Measurements from ENCODE around the gene HSPA8. TPM values are rescaled to one million over a fixed set of nuclear protein-coding genes. Genes with fewer than 3 reads are reported as not detected.
"Not testable (repeated sequence)": the region's sequence is repeated elsewhere in the genome, so short reads cannot be mapped to it uniquely, and the experiment has no call there.

The HSPA8 gene
- total RNA-seq, 2 donors from 2014 or later = 423 to 660 TPM

DNA sequence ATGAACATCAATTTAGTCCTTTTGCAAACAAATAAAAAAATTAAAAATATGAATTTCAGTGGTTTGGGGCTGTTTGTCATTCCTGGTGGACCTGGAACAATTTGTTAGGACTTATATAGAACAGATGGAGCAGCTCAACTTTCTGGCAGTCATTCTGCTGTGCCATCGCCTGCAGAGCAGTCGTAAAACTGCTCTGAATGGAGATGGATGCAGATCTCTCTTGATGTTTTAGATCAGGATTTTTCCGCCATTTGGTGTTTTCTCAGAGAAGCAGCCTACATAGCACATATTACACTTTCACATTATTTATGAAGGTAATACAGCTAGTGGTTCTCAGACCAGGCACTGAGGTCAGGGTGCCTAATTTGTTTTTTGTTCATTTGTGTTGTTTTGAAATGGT lies 31.8 kb upstream of the HSPA8 start:
- ATAC-seq = no peak
- TF ChIP-seq, protein P1, sequence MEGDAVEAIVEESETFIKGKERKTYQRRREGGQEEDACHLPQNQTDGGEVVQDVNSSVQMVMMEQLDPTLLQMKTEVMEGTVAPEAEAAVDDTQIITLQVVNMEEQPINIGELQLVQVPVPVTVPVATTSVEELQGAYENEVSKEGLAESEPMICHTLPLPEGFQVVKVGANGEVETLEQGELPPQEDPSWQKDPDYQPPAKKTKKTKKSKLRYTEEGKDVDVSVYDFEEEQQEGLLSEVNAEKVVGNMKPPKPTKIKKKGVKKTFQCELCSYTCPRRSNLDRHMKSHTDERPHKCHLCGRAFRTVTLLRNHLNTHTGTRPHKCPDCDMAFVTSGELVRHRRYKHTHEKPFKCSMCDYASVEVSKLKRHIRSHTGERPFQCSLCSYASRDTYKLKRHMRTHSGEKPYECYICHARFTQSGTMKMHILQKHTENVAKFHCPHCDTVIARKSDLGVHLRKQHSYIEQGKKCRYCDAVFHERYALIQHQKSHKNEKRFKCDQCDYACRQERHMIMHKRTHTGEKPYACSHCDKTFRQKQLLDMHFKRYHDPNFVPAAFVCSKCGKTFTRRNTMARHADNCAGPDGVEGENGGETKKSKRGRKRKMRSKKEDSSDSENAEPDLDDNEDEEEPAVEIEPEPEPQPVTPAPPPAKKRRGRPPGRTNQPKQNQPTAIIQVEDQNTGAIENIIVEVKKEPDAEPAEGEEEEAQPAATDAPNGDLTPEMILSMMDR (IDR thresholded peaks at IDR 0.05) = no peak
- no peak for TF ChIP-seq POLR2A (IDR thresholded peaks at IDR 0.05)
- H3K4me1 ChIP-seq = no peaks in the 10 kb centered on the region
- 93 to 94% methylated on average over 3 of the region's 3 CpGs for WGBS, 2 donors
- H3K27ac ChIP-seq = no peak overlapping the region
- H3K9me3 ChIP-seq = no peaks in the 10 kb centered on the region
- no peak overlapping the region for H3K4me3 ChIP-seq
- intact Hi-C loops (cut with DNase I) = no loop called here
- no peak for DNase-seq
- no peaks in the 10 kb centered on the region for H3K36me3 ChIP-seq (replicated peaks in 1 of 2; ENCODE audit: insufficient read depth in 1 of 2, low read depth in 2 of 2)
- H3K27me3 ChIP-seq = no peaks in the 10 kb centered on the region

DNA sequence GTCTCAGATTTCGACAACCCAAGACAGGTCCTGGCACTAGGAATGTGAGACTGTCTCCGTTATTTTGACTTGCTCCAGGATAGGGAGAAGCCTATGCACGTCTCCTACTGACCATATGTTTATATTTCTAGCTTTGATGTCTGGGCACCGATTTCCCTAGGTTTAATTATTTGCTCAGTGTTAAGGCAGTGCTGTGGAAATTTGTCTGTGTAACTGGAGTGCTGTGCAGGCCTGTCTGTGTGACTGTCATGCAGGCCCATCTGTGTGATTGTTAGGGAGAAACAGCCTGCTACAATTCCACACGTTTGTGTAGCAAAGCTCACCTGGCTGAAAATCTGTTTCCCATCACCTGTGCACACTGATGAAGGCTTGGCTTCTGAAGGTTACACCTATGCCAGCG lies 29.6 kb upstream of the HSPA8 start:
- Histone ChIP-seq H3K27me3 (no peaks in the 10 kb centered on the region), H3K9me3 (no peaks in the 10 kb centered on the region), H3K36me3 (replicated peaks in 1 of 2; ENCODE audit: insufficient read depth in 1 of 2, low read depth in 2 of 2) (no peaks in the 10 kb centered on the region), H3K4me3 (no peak overlapping the region), H3K27ac (no peak overlapping the region), H3K4me1 (no peaks in the 10 kb centered on the region)
- no peak for TF ChIP-seq POLR2A (IDR thresholded peaks at IDR 0.05)
- TF ChIP-seq, protein P1 (IDR thresholded peaks at IDR 0.05) = no peak
- no peak for DNase-seq
- intact Hi-C loops (cut with DNase I) = no loop called here
- ATAC-seq = no peak
- WGBS, 2 donors = 34 to 39% methylated on average over 6 of the region's 6 CpGs

DNA sequence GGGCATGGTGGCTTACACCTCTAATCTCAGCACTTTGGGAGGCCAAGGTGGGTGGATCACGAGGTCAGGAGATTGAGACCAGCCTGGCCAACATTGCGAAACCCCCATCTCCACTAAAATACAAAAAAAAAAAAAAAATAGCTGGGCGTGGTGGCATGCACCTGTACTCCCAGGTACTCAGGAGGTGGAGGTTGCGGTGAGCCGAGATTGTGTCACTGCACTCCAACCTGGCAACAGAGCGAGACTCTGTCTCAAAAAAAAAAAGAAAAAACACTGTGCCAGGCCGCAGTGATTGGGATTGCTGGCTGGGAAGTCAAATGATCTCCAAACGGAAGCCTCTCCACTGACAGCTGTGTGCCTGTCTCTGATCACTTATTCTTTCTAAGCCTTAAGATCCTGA lies 28.2 kb upstream of the HSPA8 start:
- DNase-seq = not testable (repeated sequence)

DNA sequence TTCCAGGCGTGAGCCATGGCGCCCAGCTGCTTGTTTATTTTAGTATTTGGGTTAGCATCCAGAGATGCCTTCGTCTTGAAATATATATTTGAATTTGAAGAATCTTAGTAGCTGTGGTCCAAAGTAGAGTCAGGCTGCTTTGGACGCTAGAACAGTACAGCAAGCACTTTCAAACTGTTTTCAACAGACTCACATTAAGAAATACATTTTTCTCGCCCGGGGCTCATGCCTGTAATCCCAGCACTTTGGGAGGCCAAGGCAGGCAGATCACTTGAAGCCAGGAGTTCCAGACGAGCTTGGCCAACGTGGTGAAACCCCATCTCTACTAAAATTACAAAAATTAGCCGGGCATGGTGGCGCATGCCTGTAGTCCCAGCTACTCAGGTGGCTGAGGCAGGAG lies 27.0 kb upstream of the HSPA8 start:
- ATAC-seq; H3K4me3 ChIP-seq; DNase-seq; intact Hi-C loops (cut with DNase I); H3K4me1 ChIP-seq; H3K27ac ChIP-seq; H3K36me3 ChIP-seq (replicated peaks in 1 of 2; ENCODE audit: insufficient read depth in 1 of 2, low read depth in 2 of 2); H3K27me3 ChIP-seq; H3K9me3 ChIP-seq: not testable (repeated sequence)
- 83 to 89% methylated on average over 10 of the region's 10 CpGs for WGBS, 2 donors

More for the DNA sequence above, 28.2 kb upstream of the HSPA8 start:
- ATAC-seq; H3K27ac ChIP-seq; H3K36me3 ChIP-seq (replicated peaks in 1 of 2; ENCODE audit: insufficient read depth in 1 of 2, low read depth in 2 of 2); H3K4me1 ChIP-seq; H3K27me3 ChIP-seq; H3K4me3 ChIP-seq; intact Hi-C loops (cut with DNase I); H3K9me3 ChIP-seq: not testable (repeated sequence)
- 91 to 94% methylated on average over 8 of the region's 8 CpGs for WGBS, 2 donors

DNA sequence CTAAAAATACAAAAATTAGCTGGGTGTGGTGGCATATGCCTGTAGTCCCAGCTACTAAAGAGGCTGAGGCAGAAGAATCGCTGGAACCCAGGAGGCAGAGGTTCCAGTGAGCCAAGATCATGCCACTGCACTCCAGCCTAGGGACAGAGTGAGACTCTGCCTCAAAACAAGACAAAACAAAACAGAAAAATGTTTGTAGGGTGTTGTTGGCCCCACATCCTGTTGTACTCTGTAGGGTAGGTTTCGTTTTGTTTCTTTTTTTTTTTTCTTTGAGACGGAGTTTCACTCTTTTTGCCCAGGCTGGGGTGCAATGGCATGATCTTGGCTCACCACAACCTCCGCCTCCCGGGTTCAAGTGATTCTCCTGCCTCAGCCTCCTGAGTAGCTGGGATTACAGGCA lies 25.7 kb upstream of the HSPA8 start:
- H3K4me3 ChIP-seq; DNase-seq; H3K9me3 ChIP-seq; intact Hi-C loops (cut with DNase I); H3K36me3 ChIP-seq (replicated peaks in 1 of 2; ENCODE audit: insufficient read depth in 1 of 2, low read depth in 2 of 2); H3K27me3 ChIP-seq; H3K27ac ChIP-seq; ATAC-seq: not testable (repeated sequence)
- 88% methylated on average over 5 of the region's 5 CpGs for WGBS, 2 donors
- H3K4me1 ChIP-seq = peaks cover 13% of the 10 kb centered on the region

DNA sequence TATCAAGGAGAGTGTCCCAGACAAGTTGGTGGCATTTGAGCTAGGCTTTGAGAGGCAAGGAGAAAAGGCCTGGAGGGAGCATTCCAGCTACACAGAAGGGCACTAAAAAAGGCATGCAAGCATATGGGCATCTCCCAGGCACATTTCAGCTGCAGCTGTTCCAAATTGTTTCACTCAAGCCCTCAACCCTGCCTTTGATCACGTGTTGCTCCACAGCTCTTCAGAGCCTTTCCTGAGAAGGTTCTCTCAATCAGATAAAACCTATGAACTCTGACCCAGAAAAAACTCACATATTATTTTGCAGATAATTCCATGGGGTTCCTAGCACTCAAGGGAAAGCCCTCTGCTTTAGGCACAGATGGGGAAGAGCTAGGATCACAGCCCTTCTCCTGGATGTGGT lies 24.4 kb upstream of the HSPA8 start:
- Histone ChIP-seq H3K27ac (no peak overlapping the region), H3K9me3 (no peaks in the 10 kb centered on the region), H3K36me3 (replicated peaks in 1 of 2; ENCODE audit: insufficient read depth in 1 of 2, low read depth in 2 of 2) (no peaks in the 10 kb centered on the region), H3K27me3 (no peaks in the 10 kb centered on the region), H3K4me1 (peaks cover 15% of the 10 kb centered on the region), H3K4me3 (no peak overlapping the region)
- WGBS, 2 donors = 53 to 69% methylated on average over 1 of the region's 1 CpG
- DNase-seq = no peak
- no peak for ATAC-seq
- TF ChIP-seq, protein P1 (IDR thresholded peaks at IDR 0.05) = no peak
- TF ChIP-seq POLR2A (IDR thresholded peaks at IDR 0.05) = no peak
- intact Hi-C loops (cut with DNase I) = no loop called here
